Lower leg skin (tissue), 3 donors: Measurements from ENCODE around the gene BCAS4.

Source experiments
- POLR2A ChIP-seq, 2 donors: fragments of 450-650 bp; IDR thresholded peaks; one replicate each; pipeline ENCODE4 v1.6.1; 2016 to 2017; ENCODE audit warnings: antibody characterized with exemption in 2 of 2, mild to moderate bottlenecking in 1 of 2, moderate library complexity in 1 of 2
- TF ChIP-seq, protein P1 (sequence below), 3 donors: fragments of 450-650 bp; IDR thresholded peaks; one replicate each; pipeline ENCODE4 v1.5.1; 2016; ENCODE audit warnings: antibody characterized with exemption in 3 of 3, mild to moderate bottlenecking in 3 of 3, moderate library complexity in 2 of 3

GRCh38 chr20:50861012-50861411 is 66.2 kb downstream of the BCAS4 start:
- TF ChIP-seq, protein P1, sequence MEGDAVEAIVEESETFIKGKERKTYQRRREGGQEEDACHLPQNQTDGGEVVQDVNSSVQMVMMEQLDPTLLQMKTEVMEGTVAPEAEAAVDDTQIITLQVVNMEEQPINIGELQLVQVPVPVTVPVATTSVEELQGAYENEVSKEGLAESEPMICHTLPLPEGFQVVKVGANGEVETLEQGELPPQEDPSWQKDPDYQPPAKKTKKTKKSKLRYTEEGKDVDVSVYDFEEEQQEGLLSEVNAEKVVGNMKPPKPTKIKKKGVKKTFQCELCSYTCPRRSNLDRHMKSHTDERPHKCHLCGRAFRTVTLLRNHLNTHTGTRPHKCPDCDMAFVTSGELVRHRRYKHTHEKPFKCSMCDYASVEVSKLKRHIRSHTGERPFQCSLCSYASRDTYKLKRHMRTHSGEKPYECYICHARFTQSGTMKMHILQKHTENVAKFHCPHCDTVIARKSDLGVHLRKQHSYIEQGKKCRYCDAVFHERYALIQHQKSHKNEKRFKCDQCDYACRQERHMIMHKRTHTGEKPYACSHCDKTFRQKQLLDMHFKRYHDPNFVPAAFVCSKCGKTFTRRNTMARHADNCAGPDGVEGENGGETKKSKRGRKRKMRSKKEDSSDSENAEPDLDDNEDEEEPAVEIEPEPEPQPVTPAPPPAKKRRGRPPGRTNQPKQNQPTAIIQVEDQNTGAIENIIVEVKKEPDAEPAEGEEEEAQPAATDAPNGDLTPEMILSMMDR (IDR thresholded peaks at IDR 0.05): no peak
- TF ChIP-seq POLR2A (IDR thresholded peaks at IDR 0.05): no peak
